GM18508 (cell line): ENCODE results near the gene GLYATL3.
A peak's percentile ranks its signal among the peaks of the same experiment; 100 is the strongest.

ENCODE experiments used
- ATAC-seq: cut with Tn5 transposase; IDR thresholded peaks from one replicate; pipeline ENCODE4 v1.9.1; 2021; ENCODE audit warnings: moderate number of reproducible peaks; ENCODE audit not compliant: insufficient read depth, unreplicated experiment

Gene GLYATL3

DNA sequence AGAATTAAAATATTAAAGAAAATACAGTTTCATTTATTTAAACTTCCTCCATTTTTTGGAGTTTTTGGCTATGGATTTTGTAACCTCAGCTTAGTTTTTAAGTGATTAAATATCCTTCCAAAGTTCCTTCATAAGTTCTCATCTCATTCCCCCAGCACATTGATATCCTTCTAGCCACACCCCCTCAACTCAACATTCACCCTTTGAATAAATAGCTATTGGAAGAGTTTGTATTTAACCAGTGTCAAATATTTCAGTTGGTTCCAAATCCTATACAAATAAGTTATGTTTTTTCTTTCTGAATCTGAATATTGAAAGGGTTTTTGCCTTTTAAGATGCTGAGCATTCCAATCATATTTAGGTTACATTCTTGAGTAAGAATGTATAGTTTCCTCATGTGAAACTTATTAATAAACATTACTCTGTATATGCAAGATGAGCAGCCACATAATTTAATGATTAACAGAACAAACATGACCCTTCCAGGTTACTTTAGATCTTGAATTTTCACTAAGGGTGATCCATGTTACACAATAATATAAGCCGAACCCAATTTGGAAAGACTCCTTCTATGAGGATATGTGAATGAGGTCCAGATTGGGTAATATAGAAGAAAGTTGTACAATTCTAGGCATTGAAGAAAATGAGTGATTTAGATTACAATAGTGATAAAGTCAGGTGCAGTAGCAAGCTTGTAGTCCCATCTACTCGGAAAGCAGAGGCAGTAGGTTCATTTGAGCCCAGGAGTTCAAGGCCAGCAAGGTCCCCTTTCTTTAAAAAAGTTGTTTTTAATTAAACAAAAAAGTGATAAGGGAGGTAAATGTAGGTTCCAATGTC, 13.6 kb downstream of the GLYATL3 start:
- ATAC-seq, result no peak

DNA sequence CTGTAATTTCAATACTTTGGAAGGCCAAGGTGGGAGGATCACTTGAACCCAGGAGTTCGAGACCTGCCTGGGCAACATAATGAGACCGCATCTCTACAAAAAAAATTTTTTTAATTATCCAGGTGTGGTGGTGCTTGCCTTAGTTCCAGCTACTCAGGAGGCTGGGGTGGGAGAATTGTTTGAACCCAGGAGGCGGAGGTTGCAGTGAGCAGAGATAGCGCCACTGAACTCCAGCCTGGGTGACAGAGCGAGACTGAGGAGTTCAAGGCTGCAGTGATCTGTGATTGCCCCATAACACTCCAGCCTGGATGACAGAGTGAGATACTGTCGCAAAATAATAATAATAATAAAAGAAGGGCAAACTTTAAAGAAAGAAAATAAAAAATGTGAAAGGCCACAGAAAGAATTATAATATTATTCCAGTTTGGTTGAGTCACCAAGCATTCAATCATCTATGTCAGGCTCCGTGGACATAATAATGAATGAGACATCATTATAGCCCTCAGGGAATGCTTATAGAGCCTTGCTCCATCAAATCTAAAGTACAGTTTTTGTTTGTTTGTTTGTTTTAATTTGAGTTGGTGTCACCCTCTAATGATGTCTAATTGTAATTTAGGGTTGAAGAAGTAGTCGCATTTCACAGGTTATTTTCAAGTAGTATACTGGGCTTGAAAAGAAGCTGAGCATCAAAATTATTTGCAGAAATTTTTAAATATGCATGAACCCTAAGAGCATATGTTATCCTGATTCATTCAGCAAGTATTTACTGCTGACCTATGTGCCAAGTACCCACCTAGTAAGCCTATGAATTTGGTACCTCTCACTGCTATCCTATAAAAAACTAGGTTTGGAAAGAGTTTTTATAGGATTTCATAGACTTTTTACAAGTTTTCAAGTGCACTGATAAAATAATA, 15.1 kb downstream of the GLYATL3 start:
- no peak for ATAC-seq

DNA sequence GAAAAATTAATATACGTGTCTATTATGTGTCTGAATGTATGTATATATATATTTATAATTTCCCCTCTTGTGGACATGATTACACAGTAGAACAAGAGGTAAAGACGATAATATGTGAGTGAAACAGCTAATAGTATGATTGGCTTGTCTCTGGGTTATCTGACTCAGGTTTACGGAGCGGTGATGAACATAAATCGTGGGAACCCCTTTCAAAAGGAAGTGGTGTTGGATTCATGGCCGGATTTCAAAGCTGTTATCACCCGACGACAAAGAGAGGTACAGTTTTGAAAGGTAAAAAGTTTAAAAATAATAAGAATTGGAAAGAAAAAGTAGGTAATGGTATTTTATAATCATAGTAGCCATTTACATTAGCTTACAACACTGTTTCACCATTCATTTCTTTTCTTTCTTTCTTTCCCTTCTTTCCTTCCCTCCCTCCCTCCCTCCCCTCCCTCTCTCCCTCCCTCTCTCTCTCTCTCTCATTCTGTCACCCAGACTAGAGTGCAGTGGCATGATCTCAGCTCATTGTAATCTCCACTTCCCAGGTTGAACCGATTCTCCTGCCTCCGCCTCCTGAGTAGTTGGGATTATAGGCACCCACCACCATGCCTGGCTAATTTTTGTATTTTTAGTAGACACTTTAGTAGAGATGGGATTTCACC, 15.9 kb downstream of the GLYATL3 start:
- no peak for ATAC-seq

DNA sequence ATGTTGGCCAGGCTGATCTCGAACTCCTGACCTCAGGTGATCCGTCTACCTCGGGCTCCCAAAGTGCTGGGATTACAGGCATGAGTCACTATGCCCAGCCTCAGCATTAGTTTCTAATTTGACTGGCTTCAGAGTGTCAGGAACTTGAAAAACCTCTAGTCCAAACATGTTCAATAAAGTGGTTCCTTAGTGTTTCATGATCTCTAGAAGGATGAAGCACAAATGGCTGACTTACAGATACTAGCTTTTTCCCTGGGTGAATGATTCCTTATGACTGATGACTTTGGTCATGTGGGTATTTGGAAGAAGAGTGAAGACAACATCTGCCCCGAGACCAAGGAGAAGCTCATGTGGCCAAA, 16.4 kb downstream of the GLYATL3 start:
- no peak for ATAC-seq

DNA sequence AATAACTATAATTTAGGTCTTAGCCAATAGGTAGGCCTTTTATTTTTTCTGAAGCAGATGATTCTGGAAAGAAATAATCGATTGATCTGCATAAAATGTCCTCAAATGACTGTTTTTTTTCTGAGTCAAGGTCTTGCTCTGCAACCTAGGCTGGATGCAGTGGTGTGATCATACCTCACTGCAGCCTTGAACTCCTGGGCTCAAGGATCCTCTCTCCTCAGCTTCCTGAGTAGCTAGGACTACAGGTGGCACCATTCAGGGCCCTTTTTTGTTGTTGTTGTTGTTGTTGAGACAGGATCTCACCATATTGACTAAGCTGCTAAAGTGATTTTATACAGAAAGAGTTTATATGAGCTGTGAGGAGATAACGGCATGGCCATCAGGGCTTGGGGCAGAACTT, 18.2 kb downstream of the GLYATL3 start:
- no peak for ATAC-seq

DNA sequence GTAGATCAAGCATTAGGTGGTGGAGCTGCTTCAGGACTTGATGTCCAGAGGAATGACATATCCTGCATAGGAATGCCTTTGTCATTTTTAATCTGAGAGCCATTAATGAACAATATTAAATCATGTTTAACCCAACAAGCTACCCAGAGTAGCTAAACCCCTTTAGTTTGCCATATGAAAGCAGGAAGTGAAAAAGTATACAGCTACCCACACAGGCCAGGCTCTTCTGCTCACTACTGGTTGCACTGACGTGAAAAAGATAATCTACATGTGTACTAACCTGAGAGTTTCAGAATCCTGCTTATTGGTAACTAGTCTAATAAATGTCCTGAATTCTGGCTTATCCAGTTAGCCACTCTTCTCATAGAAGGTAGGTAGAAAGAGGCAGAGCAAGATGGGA, 19.9 kb downstream of the GLYATL3 start:
- ATAC-seq, result peak; percentile 89

DNA sequence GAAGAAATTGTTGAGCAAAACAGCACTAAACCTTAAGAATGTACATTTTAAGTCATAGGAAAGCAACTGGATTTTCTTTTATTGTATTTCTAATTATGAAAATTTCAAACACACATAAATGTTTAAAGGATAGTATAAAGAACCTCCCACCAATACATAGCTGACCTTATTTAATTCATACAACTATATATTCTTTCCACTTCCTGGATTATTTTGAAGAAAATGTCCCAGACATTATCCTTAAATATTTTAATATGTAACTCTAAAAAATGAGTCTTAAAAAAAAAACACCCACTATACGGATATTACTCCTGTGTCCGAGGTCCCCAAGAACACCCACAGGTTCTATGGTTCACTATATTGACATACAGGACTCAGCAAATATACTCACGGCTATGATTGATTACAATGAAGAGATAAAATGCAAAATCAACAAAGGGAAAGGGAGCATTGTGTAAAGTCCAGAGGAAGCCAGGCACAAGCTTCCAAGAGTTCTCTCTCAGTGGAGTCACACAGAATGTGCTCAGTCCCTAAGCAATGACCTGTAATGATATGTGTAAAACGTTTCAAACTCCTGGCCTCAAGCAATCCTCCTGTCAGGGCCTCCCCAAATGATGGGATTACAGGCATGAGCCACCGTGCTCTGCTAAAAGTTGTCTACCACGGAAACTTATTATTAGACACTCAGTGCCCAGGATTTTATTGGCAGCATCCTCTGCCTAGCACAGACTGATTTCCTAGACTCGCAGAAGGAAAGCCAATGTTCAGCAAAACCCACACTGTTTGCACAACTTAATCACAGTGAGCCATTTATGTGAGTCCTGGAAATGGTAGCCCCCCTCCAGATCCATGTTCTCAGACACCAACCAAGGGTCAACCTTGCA, 23.2 kb downstream of the GLYATL3 start:
- ATAC-seq, result no peak

DNA sequence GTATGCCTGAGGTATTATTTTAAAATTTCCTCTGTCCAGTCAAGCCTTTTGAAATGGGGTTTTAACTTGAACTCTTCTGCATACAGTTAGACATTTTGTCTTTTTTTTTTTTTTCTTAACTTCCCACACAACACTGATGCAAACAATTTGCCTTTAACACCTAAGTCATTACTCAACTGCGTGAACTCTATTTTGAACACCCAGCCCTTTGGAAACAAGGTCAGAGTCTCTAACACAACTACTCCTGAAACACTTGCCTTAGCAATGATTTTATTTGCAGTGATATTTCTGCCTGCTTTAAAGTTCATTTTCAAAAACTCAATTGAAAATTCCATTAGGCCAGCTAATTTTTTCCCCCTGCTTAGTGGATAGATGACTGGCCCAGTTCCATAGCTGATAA, 24.2 kb downstream of the GLYATL3 start:
- no peak for ATAC-seq

DNA sequence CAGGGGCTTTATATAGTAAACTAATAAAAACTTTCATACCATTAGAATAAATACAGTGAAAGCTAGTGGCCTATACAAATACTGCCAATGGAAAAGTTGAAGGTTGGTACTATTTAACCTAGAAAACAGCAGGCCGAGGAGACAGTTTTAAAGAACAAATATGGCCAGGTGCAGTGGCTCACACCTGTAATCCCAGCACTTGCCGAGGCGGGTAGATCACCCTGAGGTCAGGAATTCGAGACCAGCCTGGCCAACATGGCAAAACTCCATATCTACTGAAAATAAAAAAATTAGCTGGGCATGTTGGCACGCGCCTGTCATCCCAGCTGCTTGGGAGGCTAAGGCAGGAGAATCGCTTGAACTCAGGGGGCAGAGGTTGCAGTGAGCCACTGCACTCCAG, 24.8 kb downstream of the GLYATL3 start:
- ATAC-seq, result no peak

DNA sequence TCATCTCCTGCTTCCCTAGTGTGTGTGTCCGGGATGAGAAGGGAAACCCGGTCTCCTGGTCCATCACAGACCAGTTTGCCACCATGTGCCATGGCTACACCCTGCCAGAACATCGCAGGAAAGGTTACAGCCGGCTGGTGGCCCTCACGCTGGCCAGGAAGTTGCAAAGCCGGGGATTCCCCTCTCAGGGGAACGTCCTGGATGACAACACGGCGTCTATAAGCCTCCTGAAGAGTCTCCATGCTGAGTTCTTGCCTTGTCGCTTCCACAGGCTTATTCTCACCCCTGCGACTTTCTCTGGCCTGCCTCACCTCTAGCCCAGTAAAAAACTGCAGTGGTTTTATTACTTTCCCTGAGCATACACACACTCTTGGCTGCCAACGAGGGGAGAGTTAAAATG, 26.9 kb downstream of the GLYATL3 start:
- ATAC-seq, result no peak

DNA sequence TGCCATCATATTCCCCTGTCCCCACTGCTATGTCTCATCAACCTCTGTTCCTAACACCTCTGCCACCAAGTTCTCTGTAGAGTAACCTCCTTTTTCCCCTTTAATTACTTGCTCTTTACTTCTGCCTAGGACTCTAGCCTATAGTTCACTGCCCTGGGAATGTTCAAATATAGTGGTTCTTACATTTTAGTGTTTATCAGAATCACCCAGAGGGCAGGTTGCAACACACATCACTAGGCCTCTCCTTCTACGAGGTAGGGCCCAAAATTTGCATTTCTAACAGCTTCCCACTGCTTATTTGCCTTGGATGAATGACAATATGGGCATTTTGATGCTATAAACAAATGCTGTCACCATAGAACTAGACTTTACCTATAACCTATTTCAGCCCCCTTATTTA, 27.6 kb downstream of the GLYATL3 start:
- no peak for ATAC-seq

DNA sequence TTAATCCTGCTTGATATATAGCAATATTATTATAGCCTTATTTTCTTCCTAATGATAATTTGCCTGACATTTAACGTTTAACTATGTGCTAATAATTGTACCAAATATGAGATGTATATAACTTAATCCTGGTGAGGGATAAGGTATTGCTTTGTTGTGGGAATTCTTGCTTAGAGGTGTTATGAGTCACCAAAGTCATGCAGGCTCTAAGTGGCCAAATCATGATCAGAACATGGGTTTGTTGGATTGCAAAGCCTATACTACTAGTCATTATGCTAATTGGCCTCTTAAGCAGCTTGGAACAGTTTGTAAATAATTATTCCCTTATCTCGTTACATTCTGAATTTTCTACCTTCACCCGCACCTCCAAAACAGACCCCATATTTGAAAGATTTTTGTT, 28.8 kb downstream of the GLYATL3 start:
- no peak for ATAC-seq

DNA sequence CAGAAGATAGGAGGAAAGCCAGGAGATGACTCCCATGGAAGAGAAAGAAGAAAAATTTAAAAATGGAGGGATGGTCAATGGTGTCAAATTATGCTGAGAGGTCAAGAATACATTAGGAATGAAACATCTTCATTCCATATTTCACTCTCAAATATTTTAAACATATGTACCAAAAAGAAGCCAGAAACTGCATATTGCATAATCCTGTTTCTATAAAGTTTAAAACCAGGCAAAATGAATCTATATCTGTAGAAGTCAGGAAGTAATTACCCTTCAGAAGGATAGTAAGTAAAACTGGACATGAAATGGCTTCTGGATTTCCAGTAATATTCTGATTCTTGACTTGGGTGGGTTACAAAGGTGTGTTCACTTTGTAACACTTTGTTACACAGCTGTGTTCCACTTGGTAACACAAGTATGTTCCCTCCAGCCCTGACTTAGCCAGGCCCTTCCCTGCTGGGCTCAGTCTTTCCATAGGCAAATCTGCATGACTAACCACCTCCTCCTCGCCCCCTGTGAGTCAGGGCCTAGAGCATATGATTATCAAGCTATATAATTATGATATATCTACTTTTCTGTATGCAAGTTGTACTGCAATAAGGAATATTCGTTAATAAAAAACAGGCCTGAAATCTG, 30.5 kb downstream of the GLYATL3 start:
- ATAC-seq, result no peak

DNA sequence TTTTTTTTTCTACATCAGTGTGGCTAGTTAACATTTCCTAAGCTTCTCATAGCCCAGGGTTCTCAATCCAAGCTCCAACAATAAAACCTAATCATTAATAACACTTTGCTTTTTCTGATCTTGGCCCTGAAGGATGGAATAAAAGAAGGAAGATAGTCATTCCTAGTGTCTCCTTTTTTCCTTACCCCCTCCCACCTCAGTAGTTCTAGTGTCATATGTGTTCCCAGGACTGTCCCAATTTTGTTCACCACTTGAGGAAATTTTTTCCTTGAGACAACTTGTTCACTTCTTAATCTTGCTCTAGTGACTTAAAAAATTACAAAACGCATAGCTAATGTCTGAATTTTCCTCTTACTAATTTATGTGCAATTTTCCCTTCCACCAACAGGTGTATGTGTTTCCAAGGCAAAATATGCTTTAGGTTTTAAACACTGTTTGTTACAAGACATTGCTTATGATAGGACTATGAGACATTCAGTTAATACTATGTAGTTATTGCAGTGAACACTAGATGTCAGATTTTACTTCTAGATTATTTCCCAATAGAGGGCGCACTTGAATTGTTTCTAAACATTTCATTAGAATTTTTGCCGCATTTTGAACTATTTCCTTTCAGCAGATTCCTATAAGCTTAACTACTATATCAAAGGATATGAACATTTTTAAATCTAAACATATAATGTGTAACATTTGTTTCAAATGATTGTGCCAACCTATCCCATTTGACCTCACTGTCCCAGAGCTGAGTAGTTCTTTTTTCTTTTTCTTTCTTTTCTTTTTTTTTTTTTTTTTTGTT, 32.2 kb downstream of the GLYATL3 start:
- ATAC-seq, result peak; percentile 93

DNA sequence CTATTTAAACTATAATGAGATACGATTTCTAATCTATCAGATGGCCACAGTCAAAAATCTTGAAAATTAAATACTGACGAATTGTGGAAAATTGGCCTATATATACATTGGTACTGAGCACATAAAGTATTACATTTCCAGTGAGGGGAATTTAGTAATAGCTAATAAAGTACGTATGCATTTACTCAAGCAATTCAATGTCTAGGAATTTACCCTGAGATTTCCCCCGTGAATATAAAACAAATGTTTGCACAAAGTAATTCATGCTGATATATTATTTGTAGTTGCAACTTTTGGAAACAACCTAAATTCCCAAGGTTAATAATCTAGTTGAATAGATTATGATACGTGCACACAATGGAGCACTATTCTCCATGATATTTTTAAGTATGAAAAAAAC, 36.1 kb downstream of the GLYATL3 start:
- ATAC-seq, result no peak

DNA sequence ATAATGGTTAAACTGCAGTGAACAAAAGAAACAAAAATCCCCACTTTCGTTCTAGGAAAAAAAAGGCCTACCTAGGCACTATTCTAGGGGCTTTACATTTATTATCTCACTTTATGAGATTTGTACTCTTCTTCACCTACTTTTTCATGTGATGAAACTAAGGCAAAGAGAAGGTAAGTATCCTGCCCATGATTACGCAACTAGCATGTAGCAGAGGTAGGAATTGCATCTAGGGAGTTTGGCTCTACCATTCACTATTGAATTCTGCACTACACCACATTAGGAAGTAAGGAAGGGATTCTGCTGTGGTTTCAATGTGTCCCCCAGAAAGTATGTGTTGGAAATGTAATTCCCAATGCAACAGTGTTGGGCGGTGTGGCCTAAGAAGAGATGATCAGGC, 39.4 kb downstream of the GLYATL3 start:
- no peak for ATAC-seq

DNA sequence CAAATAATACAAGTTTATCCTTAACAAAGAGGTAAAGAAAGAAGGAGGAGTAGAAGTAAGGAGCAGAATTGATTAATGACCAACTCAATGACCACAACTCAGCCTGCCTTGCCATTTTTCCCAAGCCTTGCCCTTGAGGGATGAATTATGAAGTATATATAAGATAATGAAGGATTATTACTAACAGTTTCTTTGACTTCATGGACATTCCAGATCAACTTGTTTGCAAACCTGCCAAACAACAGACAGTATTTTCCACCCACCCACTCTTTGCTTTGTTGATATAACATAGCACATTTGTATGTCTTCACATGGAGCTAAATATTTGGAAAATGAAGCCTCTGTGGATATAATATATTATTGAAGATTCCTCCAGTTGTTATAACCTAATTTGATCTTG, 40.9 kb downstream of the GLYATL3 start:
- no peak for ATAC-seq

DNA sequence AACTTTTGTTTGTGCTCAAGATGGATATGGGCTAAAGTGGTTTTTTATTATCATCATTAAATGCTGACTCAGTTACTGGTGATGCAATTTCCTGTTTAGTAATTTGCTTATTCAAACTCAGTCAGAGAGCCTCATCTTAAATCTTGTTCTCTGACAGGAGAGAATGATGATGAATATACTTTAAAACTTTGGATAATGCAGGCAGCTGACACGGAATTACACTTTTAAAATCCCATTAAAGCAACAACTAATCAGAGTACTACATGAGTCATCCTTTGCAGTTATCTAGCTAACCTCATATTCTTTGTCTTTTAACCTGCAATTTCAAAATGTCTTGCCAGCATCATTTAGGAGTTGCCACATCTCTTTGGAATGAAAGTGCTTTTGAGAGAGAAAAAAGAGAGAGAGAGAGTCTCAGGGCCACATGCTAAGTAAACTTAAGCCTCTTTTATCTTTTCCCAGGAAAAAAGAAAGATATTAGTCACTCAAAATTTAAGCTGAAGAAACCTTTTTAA, 41.5 kb downstream of the GLYATL3 start:
- ATAC-seq, result no peak

DNA sequence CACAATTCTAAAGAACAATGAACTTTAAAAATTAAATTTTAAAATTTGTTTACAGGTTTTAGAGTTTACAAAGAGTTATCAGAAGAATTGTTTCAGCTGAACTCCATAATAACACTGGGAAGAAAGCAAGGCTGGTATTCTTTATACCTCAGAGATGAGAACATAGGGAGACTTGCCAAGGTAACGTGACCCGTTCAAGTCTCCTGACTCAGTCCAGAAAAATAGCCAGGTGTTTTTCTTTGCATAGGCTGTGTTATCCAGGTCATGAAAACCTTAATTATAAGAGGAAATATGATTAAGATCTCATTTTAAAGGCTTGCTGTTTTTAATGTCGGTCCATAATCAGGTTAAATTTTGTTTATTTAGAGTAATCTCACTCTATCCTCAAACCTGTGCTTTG, 42.2 kb downstream of the GLYATL3 start:
- ATAC-seq, result no peak
